IPS DF 19.7 (cell line): ENCODE measurements around the gene VPS37D.
"Not testable (repeated sequence)": the region's sequence is repeated elsewhere in the genome, so short reads cannot be mapped to it uniquely, and the experiment has no call there.

ENCODE experiments used
- DNase-seq: peaks from one replicate; pipeline ENCODE4 v3.0.0-alpha.2; 2013; ENCODE audit warnings: low read depth, low spot score

The VPS37D gene, protein sequence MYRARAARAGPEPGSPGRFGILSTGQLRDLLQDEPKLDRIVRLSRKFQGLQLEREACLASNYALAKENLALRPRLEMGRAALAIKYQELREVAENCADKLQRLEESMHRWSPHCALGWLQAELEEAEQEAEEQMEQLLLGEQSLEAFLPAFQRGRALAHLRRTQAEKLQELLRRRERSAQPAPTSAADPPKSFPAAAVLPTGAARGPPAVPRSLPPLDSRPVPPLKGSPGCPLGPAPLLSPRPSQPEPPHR

GRCh38 chr7:73667344-73668102 is at the start of gene VPS37D:
Gene VPS37D, plus strand, starts transcription at chr7:73667831. Its CDS starts 128 bp downstream, at chr7:73667959.
- DNase-seq, result peak; percentile 23

- DNase-seq, result no peak
Observed at GRCh38 chr7:73618538-73618937, 49.1 kb upstream of the VPS37D start.

DNA sequence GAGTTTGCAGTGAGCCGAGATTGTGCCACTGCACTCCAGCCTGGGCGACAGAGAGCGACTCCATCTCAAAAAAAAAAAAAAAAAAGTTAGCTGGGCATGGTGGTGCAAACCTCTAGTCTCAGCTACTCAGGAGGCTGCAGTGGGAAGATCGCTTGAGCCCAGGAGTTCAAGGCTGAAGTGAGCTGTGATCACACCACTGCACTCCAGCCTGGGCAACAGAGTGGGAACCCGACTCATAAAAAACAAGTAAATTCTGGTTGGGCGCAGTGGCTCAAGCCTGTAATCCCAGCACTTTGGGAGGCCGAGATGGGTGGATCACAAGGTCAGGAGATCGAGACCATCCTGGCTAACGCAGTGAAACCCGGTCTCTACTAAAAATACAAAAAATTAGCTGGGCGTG is 48.2 kb upstream of the VPS37D start:
- DNase-seq, result not testable (repeated sequence)

DNA sequence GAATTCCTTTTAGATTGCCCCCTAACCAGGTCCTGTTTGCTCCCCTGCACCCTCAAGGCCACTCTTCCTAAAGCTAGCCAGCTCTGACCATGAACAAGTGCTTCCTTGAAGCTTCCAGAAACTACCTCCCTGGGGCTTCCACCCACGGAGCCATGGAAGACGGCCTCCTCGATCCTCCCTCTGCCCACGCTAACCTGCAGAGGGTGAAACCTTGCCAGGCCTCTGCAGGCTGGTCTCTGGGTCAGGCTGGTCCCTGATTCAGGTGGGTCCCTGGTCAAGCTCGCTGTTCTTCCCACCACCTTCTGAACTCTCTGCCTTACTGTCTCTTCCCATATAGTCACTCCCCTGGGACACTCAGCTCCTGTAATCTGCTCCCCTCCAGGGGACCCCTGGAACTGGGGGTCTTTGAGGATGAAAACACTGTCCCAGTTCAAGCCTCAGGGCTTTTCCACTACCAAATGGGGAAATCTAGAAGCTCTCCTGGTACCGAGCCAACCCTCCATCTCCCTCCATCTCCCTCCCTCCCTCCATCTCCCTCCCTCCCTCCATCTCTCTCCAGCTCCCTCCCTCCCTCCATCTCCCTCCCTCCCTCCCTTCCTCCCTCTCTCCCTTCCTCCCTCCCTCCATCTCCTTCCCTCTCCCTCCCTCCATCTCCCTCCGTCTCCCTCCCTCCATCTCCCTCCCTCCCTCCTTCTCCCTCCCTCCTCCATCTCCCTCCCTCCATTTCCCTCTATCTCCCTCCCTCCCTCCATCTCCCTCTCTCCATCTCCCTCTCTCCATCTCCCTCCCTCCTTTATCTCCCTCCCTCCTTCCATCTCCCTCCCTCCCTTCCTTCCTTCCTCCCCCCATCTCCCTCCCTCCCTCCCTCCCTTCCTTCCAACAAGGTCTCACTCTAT is 46.2 kb upstream of the VPS37D start:
- no peak for DNase-seq

- DNase-seq, result no peak
Observed at GRCh38 chr7:73622527-73622908, 45.1 kb upstream of the VPS37D start.

GRCh38 chr7:73622909-73623797 is 44.5 kb upstream of the VPS37D start:
- peak; percentile 83 for DNase-seq

GRCh38 chr7:73623798-73624668 is 43.6 kb upstream of the VPS37D start, which contains the start of gene MLXIPL:
Gene MLXIPL, minus strand, starts transcription at chr7:73624522. Its CDS starts 30 bp downstream, at chr7:73624492.
- DNase-seq, result no peak

GRCh38 chr7:73624669-73625001 is 43.0 kb upstream of the VPS37D start:
- no peak for DNase-seq

GRCh38 chr7:73625276-73625675 is 42.4 kb upstream of the VPS37D start:
- no peak for DNase-seq

DNA sequence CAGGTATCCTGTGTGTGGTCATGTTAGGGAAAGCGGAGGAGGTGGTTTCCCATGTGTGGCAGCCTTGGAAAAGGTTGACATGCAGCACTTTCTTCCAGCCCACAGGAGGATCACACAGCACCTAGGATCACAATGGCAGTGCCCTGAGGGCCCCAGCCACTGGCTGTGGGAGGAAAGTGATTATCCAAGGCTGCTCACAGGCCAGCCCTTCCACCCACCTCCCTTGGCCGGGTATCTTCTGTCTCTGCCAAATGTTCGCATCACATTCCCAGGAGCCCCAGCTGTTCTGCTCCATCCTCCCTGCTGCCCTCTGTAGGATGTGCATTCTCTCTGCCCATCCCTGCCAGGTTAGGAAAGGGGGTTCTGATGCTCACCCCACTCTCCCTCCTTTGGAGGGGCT is 40.8 kb upstream of the VPS37D start:
- DNase-seq, result no peak

GRCh38 chr7:73628504-73628903 is 39.1 kb upstream of the VPS37D start:
- no peak for DNase-seq

DNA sequence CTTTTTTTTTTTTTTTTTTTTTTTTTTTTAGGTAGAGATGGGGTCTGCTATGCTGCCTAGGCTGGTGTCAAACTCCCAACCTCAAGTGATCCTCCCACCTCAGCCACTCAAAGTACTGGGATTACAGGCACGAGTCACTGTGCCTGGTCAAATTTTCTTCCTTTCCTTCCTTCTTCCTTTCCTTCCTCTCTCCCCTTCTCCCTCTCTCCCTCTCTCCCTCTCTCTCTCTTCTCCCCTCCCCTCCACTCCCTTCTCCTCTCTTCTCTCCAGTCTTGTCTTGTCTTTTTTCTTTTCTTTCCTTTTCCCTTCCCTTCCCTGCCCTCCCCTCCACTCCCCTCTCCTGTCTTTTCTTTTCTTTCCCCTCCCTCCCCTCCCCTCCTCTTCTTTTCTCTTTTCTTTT is 36.1 kb upstream of the VPS37D start:
- no peak for DNase-seq

- DNase-seq, result no peak
Observed at GRCh38 chr7:73633323-73633722, 34.3 kb upstream of the VPS37D start.

GRCh38 chr7:73633844-73634243 is 33.8 kb upstream of the VPS37D start:
- no peak for DNase-seq

- DNase-seq, result no peak
Observed at GRCh38 chr7:73635428-73636200, 32.0 kb upstream of the VPS37D start.

- DNase-seq, result no peak
Observed at GRCh38 chr7:73638911-73639310, 28.7 kb upstream of the VPS37D start.

- DNase-seq, result no peak
Observed at GRCh38 chr7:73642834-73643233, 24.8 kb upstream of the VPS37D start.

DNA sequence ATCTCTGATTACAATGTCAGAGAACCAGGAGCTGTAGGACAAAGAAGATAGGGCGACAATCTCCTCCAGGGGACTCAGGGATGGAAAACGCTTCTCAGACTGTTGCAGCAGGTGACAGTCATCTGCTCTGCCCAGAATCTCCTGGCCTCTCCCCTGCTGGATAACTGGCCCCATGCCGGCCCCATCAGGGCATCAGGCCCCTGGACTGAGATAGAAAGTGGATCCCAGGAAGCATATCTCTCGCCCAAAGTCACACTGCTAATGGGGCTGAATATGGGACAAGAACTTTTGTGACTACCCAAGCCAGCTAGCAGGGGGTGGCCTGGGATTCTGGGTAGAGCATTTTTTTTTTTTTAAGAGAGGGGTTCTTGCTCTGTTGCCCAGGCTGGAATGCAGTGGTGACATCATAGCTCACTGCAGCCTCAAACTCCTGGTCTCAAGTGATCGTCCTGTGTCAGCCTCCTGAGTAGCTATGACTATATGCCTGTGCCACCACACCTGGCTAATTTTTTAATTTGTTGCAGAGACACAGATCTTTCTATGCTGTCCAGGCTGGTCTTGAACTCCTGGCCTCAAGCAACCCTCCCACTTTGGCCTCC is 22.8 kb upstream of the VPS37D start:
- DNase-seq, result no peak

DNA sequence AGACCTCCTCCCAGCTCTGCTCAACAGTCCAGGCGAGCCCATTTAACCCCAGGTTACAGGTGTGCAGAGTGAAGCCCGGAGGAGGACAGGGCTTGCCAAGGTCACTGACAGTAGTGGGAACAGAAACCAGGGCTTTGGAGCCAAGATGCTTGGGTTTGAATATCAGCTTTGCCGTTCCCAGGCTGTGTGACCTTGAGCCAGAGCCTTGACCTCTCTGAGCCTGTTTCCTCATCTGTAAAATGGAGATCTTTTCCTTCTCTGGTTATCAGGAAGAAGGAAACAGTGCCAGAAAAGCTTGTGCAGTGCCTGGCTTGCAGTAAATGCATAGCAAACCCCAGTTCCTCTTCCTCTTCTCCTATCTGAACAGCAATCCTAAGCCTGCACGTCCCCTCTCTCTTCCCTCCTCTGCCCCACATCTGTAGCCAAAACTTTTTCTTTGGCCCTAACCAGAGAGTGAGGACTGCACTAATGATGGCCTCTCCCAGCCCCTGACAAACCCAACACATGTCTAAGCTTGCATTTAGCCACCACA is 21.9 kb upstream of the VPS37D start:
- DNase-seq, result no peak
